H1 (cell line): ENCODE results near the gene KERA. TPM values are rescaled to one million over a fixed set of nuclear protein-coding genes. Genes with fewer than 3 reads are reported as not detected.

Experiments
- CTCF ChIA-PET: fragments of 300-600 bp; sonication (Branson Sonifier 250); formaldehyde crosslinking; loops from one replicate; lab custom pipeline; 2021; ENCODE audit not compliant: partially characterized antibody; lab: Charles Lee
- POLR2A ChIA-PET: fragments of 300-600 bp; sonication (Branson Sonifier 250); formaldehyde crosslinking; loops from one replicate; lab custom pipeline; 2021; ENCODE audit warnings: inconsistent platforms; ENCODE audit not compliant: partially characterized antibody; lab: Charles Lee
- DNase-seq, 2 experiments: peaks; one replicate each; pipeline versions ENCODE4 v3.0.0 to v3.0.0-alpha.2; 2010 to 2022; ENCODE audit warnings: low spot score in 2 of 2, low read depth in 1 of 2, mixed read lengths in 1 of 2
- FAIRE-seq: peaks from 2 replicates; lab custom pipeline; 2011; peaks lifted over from hg19 to GRCh38; lab: Jason Lieb, UNC
- H2AFZ ChIP-seq: 2 replicates; pipeline ENCODE4 v1.8.1; 2012; ENCODE audit warnings: low read length, inconsistent platforms
- H2AK5ac ChIP-seq: 2 replicates; pipeline ENCODE4 v1.6.1; 2013; ENCODE audit warnings: low read depth, low read length
- H2BK120ac ChIP-seq: replicated peaks from 2 replicates; pipeline ENCODE3; 2013; ENCODE audit warnings: low read depth, low read length, inconsistent platforms
- H2BK12ac ChIP-seq: 2 replicates; pipeline ENCODE4 v1.6.1; 2013; ENCODE audit warnings: low read depth, low read length
- H2BK15ac ChIP-seq: 2 replicates; pipeline ENCODE4 v1.6.1; 2013; ENCODE audit warnings: low read length
- H2BK20ac ChIP-seq: 2 replicates; pipeline ENCODE4 v1.6.1; 2013; ENCODE audit warnings: low read length
- H2BK5ac ChIP-seq: 2 replicates; pipeline ENCODE4 v1.6.1; 2013; ENCODE audit warnings: low read depth, low read length
- H3K14ac ChIP-seq: 2 replicates; pipeline ENCODE4 v1.6.1; 2013; ENCODE audit warnings: inconsistent platforms; ENCODE audit not compliant: insufficient read length
- H3K18ac ChIP-seq: 2 replicates; pipeline ENCODE4 v1.6.1; 2013; ENCODE audit warnings: low read length; ENCODE audit errors: extremely low read depth
- H3K23ac ChIP-seq: 2 replicates; pipeline ENCODE4 v1.6.1; 2013; ENCODE audit warnings: inconsistent platforms; ENCODE audit not compliant: insufficient read length
- H3K23me2 ChIP-seq: 2 replicates; pipeline ENCODE4 v1.6.1; 2013; ENCODE audit warnings: low read depth, low read length
- H3K27ac ChIP-seq: 2 replicates; pipeline ENCODE4 v1.6.1; 2011; ENCODE audit warnings: low read depth, low read length, inconsistent platforms
- H3K27me3 ChIP-seq, 4 experiments: replicated peaks in 1 of 4; 1 replicate in 1 of 4; 2 replicates in 3 of 4; pipeline versions ENCODE4 v1.6.1 to v1.8.1; 2011 to 2013; ENCODE audit warnings: low read length in 3 of 4, mild to moderate bottlenecking in 3 of 4, inconsistent platforms in 2 of 4, mixed read lengths in 2 of 4, moderate library complexity in 1 of 4; ENCODE audit not compliant: control insufficient read depth in 3 of 4, insufficient read depth in 3 of 4; ENCODE audit errors: extremely low read depth in 1 of 4
- H3K36me3 ChIP-seq, 4 experiments: 2 replicates each; pipeline versions ENCODE4 v1.6.1 to v1.8.1; 2011 to 2013; ENCODE audit warnings: mild to moderate bottlenecking in 4 of 4, low read length in 3 of 4, moderate library complexity in 2 of 4, control low read depth in 1 of 4, inconsistent platforms in 1 of 4; ENCODE audit not compliant: insufficient read depth in 4 of 4, control insufficient read depth in 2 of 4
- H3K4ac ChIP-seq: replicated peaks from 2 replicates; pipeline ENCODE3; 2013; ENCODE audit warnings: low read length, low read depth, mixed read lengths, inconsistent platforms; ENCODE audit not compliant: insufficient read length
- H3K4me1 ChIP-seq, 4 experiments: replicated peaks in 1 of 4; 1 replicate in 1 of 4; 2 replicates in 3 of 4; pipeline versions ENCODE4 v1.6.1 to v1.8.1; 2011 to 2013; ENCODE audit warnings: low read length in 3 of 4, inconsistent platforms in 2 of 4, mixed read lengths in 1 of 4; ENCODE audit not compliant: insufficient read depth in 4 of 4, control insufficient read depth in 3 of 4
- H3K4me2 ChIP-seq, 2 experiments: 2 replicates each; pipeline versions ENCODE4 v1.6.1 to v1.8.1; 2011 to 2013; ENCODE audit warnings: low read depth in 2 of 2, low read length in 2 of 2, control low read depth in 1 of 2, inconsistent platforms in 1 of 2, mild to moderate bottlenecking in 1 of 2; ENCODE audit not compliant: insufficient read depth in 1 of 2
- H3K4me3 ChIP-seq, 4 experiments: fragments of 200-600, 300-600 bp in 1 of 4; sonication (generic), shearing (Covaris generic), sonication (Bioruptor Twin) in 1 of 4; 2 replicates each; pipeline versions ENCODE4 v1.5.1 to v1.8.1; 2011 to 2016; ENCODE audit warnings: low read length in 4 of 4, low read depth in 3 of 4, control low read depth in 2 of 4, inconsistent platforms in 2 of 4, mild to moderate bottlenecking in 2 of 4, mixed read lengths in 1 of 4, moderate library complexity in 1 of 4; ENCODE audit not compliant: insufficient read depth in 2 of 4; ENCODE audit errors: extremely low read depth in 1 of 4
- H3K56ac ChIP-seq: replicated peaks from 2 replicates; pipeline ENCODE3; 2013; ENCODE audit warnings: low read depth, mild to moderate bottlenecking, mixed read lengths, low read length, inconsistent platforms; ENCODE audit not compliant: insufficient read length
- H3K79me1 ChIP-seq: 2 replicates; pipeline ENCODE4 v1.6.1; 2013; ENCODE audit warnings: low read depth, low read length, control low read depth
- H3K79me2 ChIP-seq, 2 experiments: 2 replicates each; pipeline versions ENCODE4 v1.6.1 to v1.8.1; 2012 to 2013; ENCODE audit warnings: low read length in 2 of 2, mild to moderate bottlenecking in 2 of 2, inconsistent platforms in 1 of 2; ENCODE audit not compliant: insufficient read depth in 2 of 2, control insufficient read depth in 1 of 2
- H3K9ac ChIP-seq, 4 experiments: replicated peaks in 1 of 4; 1 replicate in 1 of 4; 2 replicates in 3 of 4; pipeline versions ENCODE4 v1.6.1 to v1.8.1; 2011 to 2013; ENCODE audit warnings: low read depth in 3 of 4, low read length in 3 of 4, control low read depth in 2 of 4, mild to moderate bottlenecking in 2 of 4, moderate library complexity in 2 of 4, inconsistent platforms in 1 of 4; ENCODE audit errors: extremely low read depth in 1 of 4
- H3K9me3 ChIP-seq, 2 experiments: 2 replicates each; pipeline versions ENCODE4 v1.6.1 to v1.8.1; 2012 to 2013; ENCODE audit warnings: mild to moderate bottlenecking in 2 of 2, moderate library complexity in 2 of 2, control low read depth in 1 of 2, inconsistent platforms in 1 of 2, low read depth in 1 of 2, low read length in 1 of 2, mixed read lengths in 1 of 2; ENCODE audit not compliant: insufficient read depth in 2 of 2
- H4K20me1 ChIP-seq, 2 experiments: replicated peaks in 1 of 2; 2 replicates each; pipeline versions ENCODE3 to v1.8.1; 2011 to 2013; ENCODE audit warnings: inconsistent platforms in 2 of 2, low read length in 2 of 2, mild to moderate bottlenecking in 1 of 2; ENCODE audit not compliant: insufficient read depth in 2 of 2, control insufficient read depth in 1 of 2
- H4K5ac ChIP-seq: 2 replicates; pipeline ENCODE4 v1.6.1; 2013; ENCODE audit warnings: low read length, low read depth, mixed read lengths, inconsistent platforms; ENCODE audit not compliant: insufficient read length
- H4K8ac ChIP-seq: 2 replicates; pipeline ENCODE4 v1.8.0; 2013; ENCODE audit warnings: mild to moderate bottlenecking, moderate library complexity, low read length, inconsistent platforms; ENCODE audit not compliant: insufficient read depth; ENCODE audit errors: extremely low read depth
- H4K91ac ChIP-seq: replicated peaks from 2 replicates; pipeline ENCODE3; 2013; ENCODE audit warnings: low read length, mixed read lengths, inconsistent platforms; ENCODE audit not compliant: insufficient read length
- BACH1 ChIP-seq: IDR thresholded peaks from 2 replicates; pipeline ENCODE4 v1.6.1; 2012; ENCODE audit warnings: low read length, improper control_type of control experiment
- CBX8 ChIP-seq: fragments of 300-800, 300-1000 bp; sonication (generic); IDR thresholded peaks from 2 replicates; pipeline ENCODE4 v1.7.1; 2016; ENCODE audit warnings: low read depth, low read length, borderline replicate concordance
- CTCF ChIP-seq, 3 experiments: IDR thresholded peaks; 1 replicate in 2 of 3; 2 replicates in 1 of 3; pipeline versions ENCODE4 v1.5.1 to v1.6.1; 2011; ENCODE audit warnings: low read length in 3 of 3, mild to moderate bottlenecking in 3 of 3, inconsistent platforms in 2 of 3, low read depth in 1 of 3, moderate library complexity in 1 of 3; ENCODE audit not compliant: insufficient read depth in 1 of 3; ENCODE audit errors: control extremely low read depth in 1 of 3
- FOSL1 ChIP-seq: IDR thresholded peaks from 2 replicates; pipeline ENCODE4 v1.6.1; 2011; ENCODE audit warnings: mild to moderate bottlenecking, low read depth, low read length, moderate library complexity; ENCODE audit not compliant: insufficient read depth
- NANOG ChIP-seq: IDR thresholded peaks from 2 replicates; pipeline ENCODE4 v1.6.1; 2011; ENCODE audit warnings: low read length, low read depth, mild to moderate bottlenecking, inconsistent platforms; ENCODE audit not compliant: insufficient read depth, poor library complexity, severe bottlenecking
- POLR2AphosphoS5 ChIP-seq: IDR thresholded peaks from 2 replicates; pipeline ENCODE4 v1.6.1; 2011; ENCODE audit warnings: low read depth, low read length
- SIN3A ChIP-seq, 2 experiments: IDR thresholded peaks in 1 of 2; conservative IDR thresholded peaks in 1 of 2; 2 replicates each; pipeline ENCODE4 v1.6.1; 2011 to 2012; ENCODE audit warnings: low read length in 2 of 2, improper control_type of control experiment in 1 of 2, low read depth in 1 of 2, mild to moderate bottlenecking in 1 of 2
- SIRT6 ChIP-seq: IDR thresholded peaks from one replicate; pipeline ENCODE4 v1.7.1; 2012; ENCODE audit warnings: low read length, inconsistent platforms
- SUZ12 ChIP-seq: fragments of 200-600 bp; sonication (generic); IDR thresholded peaks from 2 replicates; pipeline ENCODE4 v1.6.1; 2012; ENCODE audit warnings: mild to moderate bottlenecking, inconsistent platforms, low read length, moderate library complexity, mixed read lengths
- TCF12 ChIP-seq: IDR thresholded peaks from 2 replicates; pipeline ENCODE4 v1.6.1; 2011; ENCODE audit warnings: low read depth, mild to moderate bottlenecking, low read length
- TEAD4 ChIP-seq: IDR thresholded peaks from 2 replicates; pipeline ENCODE4 v1.6.1; 2012; ENCODE audit warnings: low read depth, low read length, inconsistent platforms, mixed read lengths
- ZNF274 ChIP-seq: IDR thresholded peaks from 2 replicates; pipeline ENCODE4 v1.7.0; 2012; ENCODE audit warnings: low read length, borderline replicate concordance; ENCODE audit errors: extremely low read depth
- whole genome bisulfite sequencing, 2 experiments: shearing (Covaris generic) in 1 of 2; methylation state at CpG; one replicate each; pipeline versions ENCODE4 v1.1.6 to v1.1.7; 2013 to 2015; ENCODE audit warnings: low lambda C conversion rate in 2 of 2, mixed read lengths in 2 of 2, inconsistent platforms in 1 of 2, low coverage in 1 of 2, missing lambda C conversion rate in 1 of 2; ENCODE audit not compliant: insufficient replicate concordance in 2 of 2, insufficient coverage in 1 of 2, insufficient read length in 1 of 2; ENCODE audit errors: extremely low coverage in 1 of 2, missing lambda C conversion rate in 1 of 2; 5-methylcytosine and 5-hydroxymethylcytosine counted together
- polyA plus RNA-seq, 7 experiments: library from polyadenylated mRNA; depleted of rRNA in 3 of 7; stranded (reverse) in 5 of 7; unstranded in 2 of 7; fragments of >200 nt in 5 of 7; fragments of 200-250 nt in 2 of 7; gene quantifications; 1 replicate in 5 of 7; 2 replicates in 1 of 7; 4 replicates in 1 of 7; pipeline versions ENCODE4 v1.2.1 to v1.2.3, GENCODE V29; 2011 to 2013; ENCODE audit warnings: missing spikeins in 2 of 7, mixed read lengths in 2 of 7
- total RNA-seq: library from RNA; stranded (reverse); fragmentation: NEBNext Ultra II Directional; extraction: Animal tissue kit (Norgen Biotek cat#: 25700); gene quantifications from 2 replicates; pipeline ENCODE4 v1.2.1, GENCODE V29; 2021

Gene KERA
- total and polyA plus RNA-seq, 2 of the 8 experiments (the other 6 are each of a cell fraction or from before 2014, with no cell fraction given) = not detected

- no peaks in the 10 kb centered on the region for H4K20me1 ChIP-seq
- no peaks in the 10 kb centered on the region for H3K23me2 ChIP-seq
- H4K8ac ChIP-seq = no peak overlapping the region
- FAIRE-seq = no peak
- no peaks in the 10 kb centered on the region for H3K79me2 ChIP-seq
- H3K79me1 ChIP-seq = no peaks in the 10 kb centered on the region
- no peaks in the 10 kb centered on the region for H3K9me3 ChIP-seq
- no peak overlapping the region for H4K5ac ChIP-seq
- no peak overlapping the region for H3K4me3 ChIP-seq
- no peak overlapping the region for H2BK5ac ChIP-seq
- no peak overlapping the region for H2BK120ac ChIP-seq
- no peak overlapping the region for H2BK15ac ChIP-seq
- no peak overlapping the region for H2AK5ac ChIP-seq
- H4K91ac ChIP-seq = no peak overlapping the region
- no peak overlapping the region for H3K56ac ChIP-seq
- no peak overlapping the region for H3K9ac ChIP-seq
- no peak overlapping the region for H3K14ac ChIP-seq
- TF ChIP-seq SIRT6 (no peak), FOSL1 (no peak), POLR2AphosphoS5 (no peak), SUZ12 (no peak), TCF12 (no peak), BACH1 (no peak), NANOG (no peak), TEAD4 (no peak), ZNF274 (no peak), CBX8 (no peak), CTCF (IDR thresholded peaks at IDR 0.05; ENCODE audit: control extremely low read depth in 1 of 3, insufficient read depth in 1 of 3, low read depth in 1 of 3, low read length in 3 of 3) (no peak), SIN3A (conservative IDR thresholded peaks at IDR 0.05 in 1 of 2, IDR thresholded peaks at IDR 0.05 in 1 of 2; ENCODE audit: low read depth in 1 of 2, low read length in 2 of 2) (no peak)
- TF ChIP-seq, all 59 proteins: peak for 0
- no peaks in the 10 kb centered on the region for H3K27me3 ChIP-seq
- H3K23ac ChIP-seq = no peak overlapping the region
- H2AFZ ChIP-seq = no peak overlapping the region
- no peak overlapping the region for H3K4me2 ChIP-seq
- no peak overlapping the region for H2BK12ac ChIP-seq
- H3K27ac ChIP-seq = no peak overlapping the region
- CTCF ChIA-PET = interaction anchor here (1.0 kb wide), 1 partner anchor 87 kb away, joined by 3 read pairs; no protein-coding TSS in a partner anchor
- no peak overlapping the region for H2BK20ac ChIP-seq
- 88% methylated on average over 2 of the region's 2 CpGs; no CpG with 5 or more reads in 1 of the 2 experiments for WGBS, 2 experiments
- POLR2A ChIA-PET = no interaction called here
- H3K36me3 ChIP-seq = no peaks in the 10 kb centered on the region
- H3K4ac ChIP-seq = no peak overlapping the region
- H3K4me1 ChIP-seq = no peaks in the 10 kb centered on the region
- H3K18ac ChIP-seq = no peak overlapping the region
- no peak for DNase-seq
Observed at GRCh38 chr12:91021076-91021475, 36.7 kb downstream of the KERA start.
